ENCODE results near the gene SYVN1.

The SYVN1 gene

DNA sequence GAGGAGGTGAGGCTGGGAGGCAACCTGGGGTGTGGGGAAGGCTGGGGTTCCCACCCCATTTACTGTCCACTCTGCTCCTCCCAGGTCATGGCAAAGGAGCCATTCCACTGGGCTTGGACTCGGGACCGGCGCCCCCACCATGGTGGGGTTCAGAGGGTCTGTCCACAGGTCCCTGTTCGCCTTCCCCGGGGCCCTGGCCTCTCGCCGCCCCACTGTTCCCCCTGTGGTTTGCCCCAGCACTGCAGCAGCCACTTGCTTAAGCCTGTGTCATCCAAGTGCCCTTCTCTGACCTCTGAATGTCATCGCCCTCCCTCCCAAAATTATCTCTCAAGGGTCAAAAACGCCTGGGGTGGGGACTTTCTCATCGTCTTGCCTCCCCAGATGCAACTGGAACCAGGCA, 38.3 kb upstream of the SYVN1 start:
- TF ChIP-seq, protein P1, sequence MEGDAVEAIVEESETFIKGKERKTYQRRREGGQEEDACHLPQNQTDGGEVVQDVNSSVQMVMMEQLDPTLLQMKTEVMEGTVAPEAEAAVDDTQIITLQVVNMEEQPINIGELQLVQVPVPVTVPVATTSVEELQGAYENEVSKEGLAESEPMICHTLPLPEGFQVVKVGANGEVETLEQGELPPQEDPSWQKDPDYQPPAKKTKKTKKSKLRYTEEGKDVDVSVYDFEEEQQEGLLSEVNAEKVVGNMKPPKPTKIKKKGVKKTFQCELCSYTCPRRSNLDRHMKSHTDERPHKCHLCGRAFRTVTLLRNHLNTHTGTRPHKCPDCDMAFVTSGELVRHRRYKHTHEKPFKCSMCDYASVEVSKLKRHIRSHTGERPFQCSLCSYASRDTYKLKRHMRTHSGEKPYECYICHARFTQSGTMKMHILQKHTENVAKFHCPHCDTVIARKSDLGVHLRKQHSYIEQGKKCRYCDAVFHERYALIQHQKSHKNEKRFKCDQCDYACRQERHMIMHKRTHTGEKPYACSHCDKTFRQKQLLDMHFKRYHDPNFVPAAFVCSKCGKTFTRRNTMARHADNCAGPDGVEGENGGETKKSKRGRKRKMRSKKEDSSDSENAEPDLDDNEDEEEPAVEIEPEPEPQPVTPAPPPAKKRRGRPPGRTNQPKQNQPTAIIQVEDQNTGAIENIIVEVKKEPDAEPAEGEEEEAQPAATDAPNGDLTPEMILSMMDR (IDR thresholded peaks at IDR 0.05; ENCODE audit: borderline replicate concordance, insufficient read depth, low read depth, low read length), result no peak
- no peak overlapping the region for H3K4me3 ChIP-seq (ENCODE audit: low read depth, low read length)

DNA sequence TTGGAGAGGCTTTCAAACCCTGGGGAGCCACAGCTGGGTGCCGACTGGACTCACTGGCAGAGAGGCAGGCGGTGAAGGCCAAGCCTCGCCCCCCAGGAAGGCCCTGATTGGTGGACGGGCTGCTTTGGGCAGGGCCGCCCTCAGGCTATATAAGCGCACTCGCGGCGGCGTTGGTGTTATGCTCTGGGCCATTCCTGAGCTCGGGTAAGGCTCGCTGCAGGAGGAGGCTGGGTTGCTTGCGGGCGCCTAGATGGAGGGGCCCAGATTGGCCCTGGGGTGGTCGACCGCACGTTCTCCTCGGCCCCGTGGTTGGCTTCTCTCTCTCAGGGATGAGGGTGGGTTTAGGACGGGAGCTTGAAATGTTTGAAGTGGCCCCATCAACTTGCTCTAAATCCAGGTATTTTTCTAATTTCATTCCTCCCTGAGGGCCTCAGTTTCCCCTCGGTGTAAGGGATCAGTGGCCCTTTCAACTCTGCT, 35.8 kb upstream of the SYVN1 start, which contains the start of gene SPDYC:
Gene SPDYC (plus strand): TSS at position 176 of the 477 bp plus-strand sequence. CDS start 1,125 bp downstream, outside the sequence.
- TF ChIP-seq, protein P1 (IDR thresholded peaks at IDR 0.05; ENCODE audit: borderline replicate concordance, insufficient read depth, low read depth, low read length), result no peak
- H3K4me3 ChIP-seq (ENCODE audit: low read depth, low read length), result no peak within 1 kb of the TSS

DNA sequence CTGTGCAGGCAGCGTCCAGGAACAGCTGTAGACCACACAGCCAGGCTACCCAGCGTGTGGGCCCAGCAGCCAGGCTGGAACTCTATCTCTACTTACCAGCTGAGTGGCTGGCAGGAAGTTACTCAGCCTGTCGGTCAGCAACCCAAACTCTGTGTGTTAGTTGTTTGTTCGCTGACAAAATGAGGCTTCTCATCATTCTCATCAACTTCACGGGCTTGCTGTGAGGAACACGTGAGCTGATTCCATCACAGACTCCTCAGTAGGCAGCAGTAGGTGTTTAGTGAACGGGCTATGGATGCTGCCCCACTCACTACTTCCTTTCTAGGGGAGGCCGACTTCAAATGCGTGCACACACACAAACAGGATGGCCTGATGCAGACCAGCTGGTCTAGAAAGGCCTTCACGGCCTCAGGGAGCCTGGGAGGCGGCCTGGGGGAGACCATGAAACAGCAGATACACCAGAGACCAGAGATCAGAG, 34.9 kb upstream of the SYVN1 start:
- TF ChIP-seq, protein P1 (IDR thresholded peaks at IDR 0.05; ENCODE audit: borderline replicate concordance, insufficient read depth, low read depth, low read length), result no peak
- no peak overlapping the region for H3K4me3 ChIP-seq (ENCODE audit: low read depth, low read length)

DNA sequence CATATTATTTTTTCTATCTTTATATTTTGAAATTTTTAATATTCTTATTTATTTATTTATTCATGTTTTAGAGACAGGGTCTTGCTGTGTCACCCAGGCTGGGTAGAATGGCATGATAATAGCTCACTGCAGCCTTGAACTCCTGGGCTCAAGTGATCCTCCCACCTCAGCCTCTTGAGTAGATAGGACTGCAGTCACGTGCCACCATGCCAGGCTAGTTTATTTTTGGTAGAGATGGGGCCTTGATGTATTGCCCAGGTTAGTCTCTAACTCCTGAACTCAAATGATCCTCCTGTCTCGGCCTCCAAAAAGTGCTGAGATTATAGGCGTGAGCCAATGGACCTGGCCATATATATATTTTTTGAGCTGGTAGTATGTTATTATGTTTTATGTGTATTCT, 33.3 kb upstream of the SYVN1 start:
- TF ChIP-seq, protein P1 (IDR thresholded peaks at IDR 0.05; ENCODE audit: borderline replicate concordance, insufficient read depth, low read depth, low read length), result no peak
- H3K4me3 ChIP-seq (ENCODE audit: low read depth, low read length), result no peak overlapping the region

DNA sequence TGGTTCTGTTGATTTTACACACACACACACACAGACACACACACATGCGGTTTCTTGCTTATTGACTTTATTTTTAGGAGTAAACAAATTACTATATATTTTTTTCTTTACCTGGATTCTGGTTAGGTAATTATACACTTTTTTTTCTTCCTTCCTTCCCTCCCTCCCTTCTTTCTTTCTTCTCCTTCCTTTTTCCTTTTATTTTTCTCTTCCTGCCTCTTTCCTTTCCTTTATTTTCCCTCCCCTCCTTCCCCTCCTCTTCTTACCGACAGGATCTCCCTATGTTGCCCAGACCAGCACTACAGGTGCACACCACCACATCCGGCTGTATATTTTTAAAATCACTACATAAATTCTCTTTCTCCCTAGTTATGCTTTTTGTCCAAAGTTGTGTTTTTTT, 32.6 kb upstream of the SYVN1 start:
- H3K4me3 ChIP-seq (ENCODE audit: low read depth, low read length), result no peak overlapping the region
- TF ChIP-seq, protein P1 (IDR thresholded peaks at IDR 0.05; ENCODE audit: borderline replicate concordance, insufficient read depth, low read depth, low read length), result no peak

DNA sequence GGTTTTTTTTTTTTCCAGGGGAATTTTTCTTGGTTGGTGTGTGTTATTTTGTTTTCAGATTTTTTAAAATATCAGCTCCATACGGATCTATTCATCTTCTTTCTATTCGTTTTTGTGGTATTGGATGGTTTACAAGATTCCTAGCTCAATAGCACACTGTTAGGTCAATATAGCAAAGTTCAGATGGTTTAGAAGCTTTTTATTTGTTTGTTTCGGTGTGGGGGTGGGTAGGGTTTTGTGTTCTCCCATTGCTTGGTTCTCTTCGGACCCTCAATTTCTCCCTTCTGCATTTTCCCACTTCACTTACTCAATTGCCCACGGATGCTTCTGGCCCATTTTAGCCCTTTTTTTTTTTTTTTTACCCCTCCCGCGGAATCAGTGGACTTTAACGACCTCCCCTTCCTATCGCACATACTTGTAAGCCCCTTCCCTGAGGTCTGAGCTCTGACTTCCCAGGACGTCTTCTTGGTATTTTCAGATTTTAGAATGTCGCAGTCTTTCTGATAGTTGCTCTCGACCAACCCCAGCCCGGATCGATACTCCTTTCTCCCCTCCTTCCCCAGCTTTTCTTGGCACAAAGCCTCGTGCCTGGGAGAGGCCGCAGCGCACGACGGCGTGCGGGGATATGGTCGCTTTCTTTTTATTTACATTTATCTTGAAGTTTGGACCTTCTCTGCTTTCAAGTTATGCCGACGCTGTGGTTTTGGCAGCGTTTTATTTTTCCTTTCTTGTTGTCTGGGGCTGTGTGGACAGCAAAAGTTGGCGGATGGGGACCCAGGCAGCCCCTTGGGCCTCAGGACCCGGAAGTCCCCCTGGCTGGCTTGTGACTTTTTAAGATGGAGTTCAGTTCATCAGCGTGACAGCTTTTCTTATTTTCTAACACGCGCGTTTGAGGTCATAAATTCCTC, 31.3 kb upstream of the SYVN1 start:
- H3K4me3 ChIP-seq (ENCODE audit: low read depth, low read length), result no peak overlapping the region
- TF ChIP-seq, protein P1 (IDR thresholded peaks at IDR 0.05; ENCODE audit: borderline replicate concordance, insufficient read depth, low read depth, low read length), result no peak

DNA sequence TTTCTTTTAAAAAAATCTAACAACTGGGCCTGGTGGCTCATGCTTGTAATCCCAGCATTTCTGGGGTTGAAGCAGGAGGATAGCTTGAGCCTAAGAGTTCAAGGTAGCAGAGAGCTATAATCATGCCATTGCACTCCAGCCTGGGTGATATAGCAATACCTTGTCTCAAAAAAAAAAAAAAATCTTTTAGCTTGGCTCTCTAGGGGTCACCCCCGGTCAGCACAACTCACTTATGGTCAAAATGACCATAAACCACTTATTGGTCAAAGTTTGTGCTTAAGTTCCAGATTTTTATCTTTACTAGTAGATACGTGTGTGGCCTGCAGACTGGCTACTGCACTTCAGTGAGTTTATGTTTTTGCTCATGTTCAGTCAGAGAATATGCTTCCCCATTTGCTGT, 29.4 kb upstream of the SYVN1 start:
- TF ChIP-seq, protein P1 (IDR thresholded peaks at IDR 0.05; ENCODE audit: borderline replicate concordance, insufficient read depth, low read depth, low read length), result no peak
- no peak overlapping the region for H3K4me3 ChIP-seq (ENCODE audit: low read depth, low read length)

Data from GM12875 (cell line).